NCI-H526 (cell line): Measurements from ENCODE around the gene CDK5.

Experiments
- DNase-seq, 2 experiments: peaks; one replicate each; lab custom pipeline; 2025; lab: John Stamatoyannopoulos, UW

CDK5 gene

DNA sequence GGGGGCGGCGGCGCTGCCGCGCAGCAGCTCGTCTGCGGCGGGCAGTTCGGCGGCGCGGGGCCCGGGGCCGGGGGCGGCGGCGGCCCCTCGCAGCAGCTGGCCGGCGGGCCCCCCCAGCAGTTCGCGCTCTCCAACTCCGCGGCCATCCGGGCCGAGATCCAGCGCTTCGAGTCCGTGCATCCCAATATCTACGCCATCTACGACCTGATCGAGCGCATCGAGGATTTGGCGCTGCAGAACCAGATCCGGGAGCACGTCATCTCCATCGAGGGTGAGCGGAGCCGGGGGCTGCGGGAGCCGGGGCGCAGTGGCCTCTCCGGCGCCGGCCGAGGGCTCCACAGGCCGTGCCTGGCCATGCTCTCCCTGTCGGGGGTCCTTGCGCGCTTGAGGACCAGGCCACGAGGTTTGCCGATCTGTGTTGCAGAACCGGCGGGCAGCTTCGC lies 29.1 kb upstream of the CDK5 start:
- peak in 1 of 2 experiments; percentile 69 for DNase-seq

DNA sequence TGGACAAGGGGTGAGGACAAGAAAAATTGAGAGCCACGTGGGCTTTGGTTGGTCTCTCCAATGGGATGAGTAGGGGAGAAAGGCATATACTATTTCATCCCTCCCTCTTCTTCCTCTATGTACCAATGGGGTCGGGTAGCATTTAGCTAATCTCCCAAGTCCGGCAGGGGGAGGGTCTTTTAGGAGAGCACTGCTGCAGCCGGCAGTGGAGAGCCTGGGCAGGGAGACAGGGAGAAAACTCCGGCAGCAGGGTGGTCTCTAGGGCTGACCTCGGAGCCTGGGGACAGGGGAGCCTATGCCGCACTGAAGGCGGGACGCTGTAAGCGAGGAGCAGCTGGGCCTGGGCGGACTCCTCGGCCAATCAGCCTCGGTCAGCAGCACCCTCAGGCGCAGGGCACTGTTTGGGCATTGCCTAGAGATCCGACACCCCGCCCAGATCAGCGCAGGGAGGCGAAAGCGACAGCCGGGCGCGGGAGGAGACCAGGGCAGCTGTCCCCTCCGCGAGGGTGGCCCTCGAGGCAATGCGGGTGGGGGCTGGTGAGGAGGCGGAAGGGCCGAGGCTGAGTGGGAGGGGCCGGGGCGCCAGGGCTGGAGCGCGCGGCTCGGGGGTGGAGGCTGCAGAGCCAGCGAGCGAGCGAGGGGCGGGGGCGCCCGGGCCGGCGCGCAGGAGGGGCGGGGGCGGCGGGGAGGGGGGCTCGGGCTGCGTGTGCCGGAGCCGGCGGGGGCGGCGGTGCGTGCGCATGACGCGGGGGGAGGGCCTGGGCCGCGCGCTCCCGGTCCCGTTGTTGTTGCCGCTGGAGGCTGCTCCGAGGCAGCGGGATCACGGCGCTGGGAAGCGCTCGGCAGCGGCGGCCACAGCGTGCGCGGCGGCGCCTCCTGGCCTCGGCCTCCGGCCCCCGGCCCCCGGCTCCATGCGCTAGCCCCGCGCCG lies 28.3 kb upstream of the CDK5 start, which contains the start of gene AGAP3:
TSS of gene AGAP3 (plus strand) at position 785 of the 930 bp plus-strand sequence. CDS start 267 bp downstream, outside the sequence.
- DNase-seq: peak; percentile 68 to 93

DNA sequence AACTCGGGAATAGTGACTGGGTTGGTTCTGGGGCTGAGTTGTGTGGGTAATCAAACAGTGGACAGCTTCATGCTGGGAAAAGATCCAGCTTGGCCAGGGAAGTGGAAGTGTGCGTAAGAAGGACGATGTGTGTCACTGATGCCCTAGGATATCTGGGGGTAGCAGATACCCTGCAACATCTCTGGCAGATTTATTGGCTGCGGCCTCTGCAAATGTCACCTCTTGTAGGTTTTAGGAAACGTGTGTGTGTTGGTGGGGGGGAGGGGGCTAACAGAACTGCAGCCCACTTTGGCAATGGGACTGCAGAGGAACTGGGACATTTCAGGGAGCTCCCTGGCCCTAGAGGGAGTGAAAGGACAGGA lies 27.6 kb upstream of the CDK5 start:
- DNase-seq: no peak

DNA sequence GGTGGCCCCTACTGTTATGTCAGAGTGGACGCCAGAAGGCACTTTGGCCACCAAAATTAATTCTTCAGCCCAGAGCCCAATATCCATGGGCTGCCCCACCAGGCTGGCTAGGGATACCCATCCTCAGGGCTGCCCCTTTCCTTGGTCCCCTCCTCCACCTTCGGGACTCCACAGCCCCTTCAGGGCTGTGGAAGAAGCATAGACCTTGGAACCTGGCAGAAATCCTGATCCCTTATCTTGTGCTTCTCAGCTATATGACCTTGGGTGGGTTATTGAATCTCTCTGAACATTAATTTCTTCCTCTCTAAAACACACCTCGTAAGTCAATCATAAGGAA lies 26.1 kb upstream of the CDK5 start:
- no peak for DNase-seq

DNA sequence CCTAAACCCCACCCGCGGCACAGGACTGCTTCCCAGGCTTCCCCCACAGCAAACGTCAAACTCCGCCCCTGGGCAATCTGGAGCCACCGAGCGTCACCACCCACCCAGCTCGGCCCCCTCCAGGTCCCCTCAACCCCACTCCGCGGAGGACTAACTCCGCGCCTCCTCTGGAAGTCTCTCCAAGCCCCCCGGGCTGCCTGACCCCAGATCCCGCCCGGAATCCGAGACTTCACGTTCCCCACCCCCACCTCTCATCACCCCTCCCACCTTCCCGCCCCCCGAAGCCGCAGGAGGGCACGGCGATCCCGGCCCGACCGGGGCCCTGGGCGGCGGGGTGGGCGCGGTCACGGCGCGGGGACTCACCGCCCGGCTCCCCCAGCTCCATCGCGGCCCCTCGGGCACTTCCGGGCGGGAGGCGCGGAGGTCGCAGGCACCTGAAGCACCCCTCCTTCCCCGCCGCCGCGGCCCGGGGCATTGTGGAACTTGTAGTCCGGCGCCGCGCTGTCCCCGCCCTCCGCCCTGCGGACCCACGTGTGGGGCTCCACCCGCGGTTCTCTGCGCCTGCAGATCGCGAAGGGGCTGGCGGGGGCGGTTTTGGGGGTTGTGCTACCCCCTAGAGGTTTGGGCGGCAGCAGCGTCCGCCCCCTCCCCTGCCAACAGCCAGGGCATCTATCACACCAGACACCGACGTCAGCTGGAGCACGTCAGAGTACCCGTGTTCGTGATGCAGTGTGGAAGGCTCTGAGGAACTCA lies 25.6 kb upstream of the CDK5 start, which contains the start of gene TMUB1:
TSS of gene TMUB1 (minus strand) at position 423 of the 753 bp plus-strand sequence. CDS start 930 bp downstream, outside the sequence.
- DNase-seq: peak; percentile 25 to 92

DNA sequence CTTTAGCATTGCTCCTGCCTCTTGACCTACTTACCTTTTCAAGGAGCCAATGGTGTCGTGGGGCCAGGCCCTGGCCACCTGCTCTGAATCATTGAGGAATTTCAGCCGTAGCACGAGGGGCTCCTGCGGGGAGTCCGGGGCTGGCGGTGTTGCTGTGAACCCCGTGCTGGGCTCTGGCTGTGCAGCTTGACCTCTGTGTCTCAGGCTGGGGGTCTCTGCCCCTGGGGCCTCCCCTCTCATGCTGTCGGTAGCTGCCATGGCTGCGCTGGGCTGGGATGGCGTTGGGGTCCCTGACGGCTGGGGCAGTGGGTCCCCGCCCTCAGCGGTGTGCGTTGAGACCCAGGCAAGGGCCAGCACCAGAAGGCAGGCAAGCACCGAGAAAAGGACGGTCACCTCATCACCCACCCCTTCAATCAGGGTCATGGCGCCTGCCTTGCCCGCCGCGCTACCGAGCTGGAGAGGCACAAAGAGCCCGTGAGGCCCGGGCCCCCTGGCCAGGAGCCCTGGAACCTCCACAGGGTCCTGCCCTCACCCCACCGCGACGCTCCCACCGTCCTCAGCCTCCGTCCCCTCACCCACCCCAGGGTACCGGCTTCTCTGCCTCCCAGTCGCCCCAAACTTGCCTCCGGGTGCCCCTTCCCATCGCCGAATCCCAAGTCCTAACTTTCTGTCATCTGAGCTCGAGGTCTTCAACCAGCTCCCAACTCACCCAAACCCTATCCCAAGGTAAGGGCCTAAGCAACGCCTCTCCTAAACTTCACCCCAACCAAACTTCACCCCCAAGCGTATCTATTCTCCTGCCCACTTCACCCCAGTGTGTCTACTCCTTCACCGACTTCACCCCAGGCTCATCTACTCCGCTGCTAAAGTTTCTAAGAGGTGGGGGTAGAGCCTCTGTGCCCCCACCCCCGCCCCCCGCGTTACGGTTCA lies 24.7 kb upstream of the CDK5 start:
- peak in 1 of 2 experiments; percentile 46 for DNase-seq

DNA sequence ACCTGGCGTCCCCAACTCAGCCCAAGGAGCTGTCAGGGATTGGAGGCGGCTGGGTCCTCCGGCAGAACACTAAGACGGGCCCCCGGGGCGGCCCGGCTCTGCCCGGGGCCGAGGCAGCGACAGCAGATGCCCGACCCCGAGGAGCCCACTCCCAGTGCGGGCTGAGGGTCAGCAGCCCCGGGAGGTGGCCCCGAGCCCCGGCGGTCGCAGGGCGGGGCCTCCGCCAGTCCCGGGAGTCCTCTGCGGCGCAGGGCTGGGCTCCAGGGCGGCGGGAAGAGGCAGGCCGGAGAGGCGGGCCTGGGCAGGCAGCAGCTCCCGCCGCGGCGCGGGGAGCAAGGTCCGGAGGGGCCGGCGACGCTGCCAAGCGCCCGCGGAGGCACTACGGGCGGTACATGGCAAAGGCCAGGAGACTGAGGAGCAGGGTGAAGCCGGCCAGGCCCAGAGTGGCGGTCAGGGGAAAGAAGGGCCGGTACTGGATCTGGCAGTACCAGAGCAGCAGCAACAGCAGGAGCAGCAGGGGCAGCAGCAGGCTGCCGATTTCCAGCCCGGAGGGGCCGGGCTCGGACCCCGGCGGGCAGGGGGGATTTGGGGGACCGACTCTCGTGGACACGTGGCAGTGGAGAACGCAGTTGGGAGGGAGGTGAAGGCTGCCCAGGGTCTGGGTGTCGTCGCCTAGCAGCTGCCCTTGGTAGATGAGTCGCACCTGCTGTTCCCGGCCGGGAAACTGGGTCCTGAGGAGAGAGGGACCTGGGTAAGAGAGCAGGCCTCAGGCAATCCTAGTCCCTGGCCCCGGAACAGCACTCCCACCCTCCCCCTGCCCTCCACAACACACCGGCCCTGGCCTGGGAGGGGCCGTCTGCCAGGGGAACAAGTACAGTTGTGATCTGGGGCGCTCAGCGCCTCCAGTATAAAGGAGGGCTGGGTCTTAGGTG lies 23.7 kb upstream of the CDK5 start:
- DNase-seq: peak; percentile 48 to 76

DNA sequence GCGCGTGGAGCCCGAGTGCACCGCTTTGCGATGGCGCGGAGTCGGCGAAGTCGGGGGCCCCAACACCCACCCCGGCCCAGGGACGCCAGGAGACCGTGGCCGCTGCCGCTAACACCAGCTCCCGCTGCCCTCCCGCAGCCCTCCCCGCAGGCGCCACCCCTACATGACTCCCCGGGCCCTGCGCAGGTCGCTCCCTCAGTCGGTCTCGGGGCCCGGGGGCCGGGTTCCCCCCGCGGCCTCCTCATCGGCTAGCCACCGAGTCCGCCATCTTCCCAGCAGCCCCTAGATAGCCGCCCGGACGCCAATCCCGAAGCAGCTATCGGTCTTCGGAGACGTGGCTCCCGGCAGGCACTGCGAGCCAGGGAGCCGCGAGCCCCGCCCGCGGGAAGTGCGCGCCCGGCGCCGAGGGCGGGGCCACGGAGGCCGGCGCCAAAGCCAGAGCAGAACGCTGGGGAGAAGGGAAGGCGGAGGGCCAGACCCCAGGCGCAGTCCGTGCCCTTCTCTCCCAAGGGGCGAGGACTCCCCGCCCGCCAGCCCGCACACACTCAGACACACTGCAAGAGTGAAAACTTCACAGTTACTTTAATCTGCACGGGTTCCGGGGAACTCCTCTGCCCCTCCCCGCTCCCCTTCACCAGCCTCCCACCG lies 22.9 kb upstream of the CDK5 start, which contains the start of gene FASTK:
TSS of gene FASTK (minus strand) at position 288 of the 648 bp plus-strand sequence. CDS start at position 245, 43 bp downstream.
- peak; percentile 79 to 98 for DNase-seq

DNA sequence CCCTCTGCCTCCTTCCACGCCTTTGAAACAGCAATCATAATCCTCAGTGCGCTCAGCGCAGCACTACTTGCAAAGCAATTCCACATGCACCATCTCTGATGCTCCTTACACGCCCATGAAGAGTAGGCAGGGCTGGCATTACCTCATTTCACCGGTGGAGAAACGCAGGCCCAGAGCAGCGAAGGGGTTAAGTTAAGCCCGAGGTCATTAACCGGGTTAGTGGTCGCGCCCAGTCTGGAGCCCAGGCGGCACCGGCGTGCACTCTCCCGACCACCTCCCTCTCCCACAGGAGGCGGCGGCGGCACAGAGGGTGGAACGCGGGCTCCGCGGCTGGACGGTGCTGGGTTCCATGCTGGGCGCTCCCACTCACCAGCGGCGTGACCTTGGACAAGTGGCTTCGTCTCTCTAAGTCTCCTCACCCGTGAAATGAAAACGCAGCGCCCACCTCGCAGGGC lies 22.4 kb upstream of the CDK5 start:
- DNase-seq: peak in 1 of 2 experiments; percentile 41

DNA sequence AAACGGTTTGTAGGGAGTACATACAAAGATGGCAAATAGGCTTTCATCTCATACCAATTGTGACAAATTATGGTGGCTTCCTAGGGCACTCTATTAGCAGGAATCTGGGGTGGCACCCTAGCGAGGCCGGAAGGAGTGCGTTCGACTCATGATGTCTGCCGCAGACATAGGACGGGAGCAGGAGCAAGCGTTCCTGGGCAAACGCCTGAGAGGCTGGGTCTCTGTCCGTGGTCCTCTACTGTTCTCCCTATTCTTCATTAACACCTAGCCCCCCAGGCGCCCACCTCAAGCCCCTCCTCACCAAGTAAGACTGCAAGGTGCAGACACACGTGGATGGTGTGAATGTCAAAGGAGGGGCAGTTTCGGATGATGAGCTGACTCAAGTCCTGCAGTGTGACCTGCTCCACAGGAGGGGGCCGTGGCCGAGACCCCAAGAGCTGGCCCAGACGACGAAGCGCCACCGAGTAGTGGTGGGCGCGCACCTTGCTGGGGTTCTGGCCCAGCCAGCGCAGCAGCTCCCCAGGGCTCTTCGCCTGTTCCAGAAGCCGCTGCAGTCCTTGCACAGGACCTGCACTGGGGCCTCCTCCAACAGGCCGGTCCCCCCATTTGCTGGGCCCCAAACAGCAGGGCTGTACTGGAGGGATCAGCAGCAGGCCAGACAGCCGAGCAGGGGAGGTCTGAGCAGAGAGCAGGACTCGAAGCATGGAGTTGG lies 21.7 kb upstream of the CDK5 start:
- no peak for DNase-seq

DNA sequence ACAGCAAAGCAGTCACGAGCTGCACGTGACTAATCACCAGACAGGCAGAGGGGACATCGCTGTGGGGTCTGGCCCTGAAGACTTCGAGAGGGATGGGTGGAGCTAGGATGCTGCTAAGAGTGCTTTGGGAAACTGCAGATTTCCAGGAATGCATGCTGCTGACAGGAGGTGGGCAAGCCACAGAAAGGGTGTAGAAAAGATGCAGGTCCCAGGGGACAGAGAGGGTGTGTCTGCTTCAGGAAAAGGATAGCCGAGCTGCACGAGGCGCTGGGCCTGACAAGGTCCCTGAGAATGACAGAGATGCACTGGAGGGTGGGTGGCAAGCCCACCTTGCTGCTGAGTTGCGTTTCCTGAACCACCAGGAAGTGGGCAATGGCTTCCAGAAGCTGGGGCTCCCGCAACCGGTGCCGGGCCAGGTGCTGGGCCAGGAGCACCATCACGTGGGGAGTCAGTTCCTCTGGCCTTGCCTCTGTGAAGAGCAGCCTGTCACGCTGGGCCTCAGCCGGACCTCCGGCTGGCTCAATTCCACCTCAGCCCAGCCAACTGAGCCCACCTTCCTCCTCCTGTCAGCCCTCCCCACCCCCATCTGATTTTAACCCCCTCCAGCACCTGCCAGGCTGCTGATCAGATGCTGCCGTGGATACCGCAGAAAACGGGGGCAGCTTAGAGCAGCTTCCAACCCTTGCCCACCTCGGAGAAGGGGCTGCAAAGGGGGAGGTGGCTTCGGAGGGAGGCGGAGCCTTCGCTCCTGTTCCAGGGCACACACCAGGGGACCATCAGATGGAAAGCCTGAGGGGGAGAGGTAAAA lies 20.7 kb upstream of the CDK5 start:
- DNase-seq: peak in 1 of 2 experiments; percentile 51

DNA sequence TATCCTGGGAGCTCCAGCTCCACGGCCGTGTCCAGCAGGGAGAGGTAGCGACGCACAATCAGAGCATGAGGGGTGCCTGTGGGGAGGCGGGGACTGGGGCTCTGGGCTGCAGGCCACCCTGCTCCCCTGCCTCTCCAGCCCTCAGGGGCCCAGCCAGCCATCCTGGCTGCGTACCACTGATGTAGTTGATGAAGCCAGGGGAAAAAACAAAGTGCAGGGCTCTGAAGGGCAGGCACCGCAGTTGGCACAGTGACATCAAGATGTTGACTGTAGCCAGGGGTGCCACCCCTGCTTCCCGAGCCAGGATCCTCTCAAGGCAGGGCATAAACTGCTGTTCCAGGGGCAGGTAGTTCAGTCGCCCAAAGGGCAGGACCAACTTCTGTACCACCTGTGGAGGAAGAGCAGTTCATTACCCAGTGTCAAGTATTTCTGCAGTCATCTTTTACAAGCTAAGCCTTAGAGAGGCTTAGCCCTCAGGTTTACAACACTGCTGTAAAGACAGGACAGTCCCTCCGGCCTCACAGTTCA lies 20.1 kb upstream of the CDK5 start:
- no peak for DNase-seq

DNA sequence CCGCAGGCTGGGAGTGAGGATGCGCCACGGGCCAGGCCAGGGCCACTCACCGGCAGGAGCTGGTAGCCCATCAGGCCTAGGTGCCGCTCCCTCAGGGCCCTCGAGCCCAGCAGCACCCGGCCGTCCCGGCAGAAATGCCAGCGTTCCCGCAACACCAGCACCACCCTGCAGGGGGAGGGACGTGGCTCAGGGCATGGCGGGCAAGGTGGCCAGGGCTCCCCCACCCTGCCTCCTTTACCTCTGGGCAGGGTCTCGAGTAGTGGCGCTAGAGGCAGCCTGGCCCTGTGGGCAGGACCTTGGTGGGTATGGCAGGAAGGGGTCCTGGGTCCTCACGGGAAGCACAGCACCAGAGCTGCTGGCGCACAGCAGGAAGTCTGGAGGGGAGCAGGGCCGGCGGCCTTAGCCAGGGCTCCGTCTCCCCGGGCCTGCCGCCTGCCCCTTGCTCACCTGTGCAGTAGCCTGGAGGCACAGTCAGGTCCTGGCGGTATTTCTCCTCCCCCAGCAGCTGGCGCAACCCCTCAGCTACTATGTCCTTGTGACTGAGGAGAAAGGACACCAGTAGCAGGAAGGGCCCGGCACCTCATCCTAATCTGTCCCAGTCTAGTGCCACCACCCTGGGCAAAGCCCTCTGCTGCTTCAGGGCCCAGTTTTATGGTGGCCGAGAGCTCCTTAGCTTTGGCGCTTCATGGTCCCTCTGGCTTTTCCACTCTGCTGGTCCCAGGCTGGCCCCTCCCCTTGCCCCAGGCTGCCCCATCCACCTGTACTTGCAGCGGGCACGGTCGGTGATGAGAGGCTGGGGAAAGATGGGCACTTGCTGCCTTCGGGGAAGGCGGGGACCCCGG lies 19.4 kb upstream of the CDK5 start:
- DNase-seq: peak in 1 of 2 experiments; percentile 68

DNA sequence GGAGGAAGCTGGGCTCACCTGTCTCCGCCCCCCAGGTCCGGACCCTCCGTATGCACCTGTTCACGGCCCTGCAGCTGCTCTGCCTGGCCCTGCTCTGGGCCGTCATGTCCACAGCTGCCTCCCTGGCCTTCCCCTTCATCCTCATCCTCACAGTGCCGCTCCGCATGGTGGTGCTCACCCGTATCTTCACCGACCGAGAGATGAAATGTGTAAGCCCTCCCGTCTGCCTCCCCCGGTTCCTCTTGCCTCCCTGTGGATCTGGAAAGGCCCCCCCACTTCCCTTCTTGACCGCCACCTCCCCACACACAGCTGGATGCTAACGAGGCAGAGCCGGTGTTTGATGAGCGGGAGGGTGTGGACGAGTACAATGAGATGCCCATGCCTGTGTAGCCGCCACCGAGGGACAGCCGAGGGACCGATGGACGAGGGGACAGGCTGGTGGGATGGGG lies 18.3 kb upstream of the CDK5 start:
- no peak for DNase-seq

DNA sequence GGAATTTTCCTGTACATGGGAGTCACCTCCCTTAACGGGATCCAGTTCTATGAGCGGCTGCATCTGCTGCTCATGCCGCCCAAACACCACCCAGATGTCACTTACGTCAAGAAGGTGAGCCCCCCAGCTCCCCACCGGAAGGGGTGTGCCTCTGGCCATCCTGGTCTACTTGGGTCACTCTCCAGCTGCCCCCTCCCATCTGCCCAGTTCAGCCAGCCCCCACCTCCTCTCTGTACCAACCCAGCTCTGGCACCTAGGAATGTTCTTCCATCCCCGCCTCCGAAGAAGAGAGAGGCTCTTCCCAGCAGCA lies 17.9 kb upstream of the CDK5 start:
- DNase-seq: no peak

DNA sequence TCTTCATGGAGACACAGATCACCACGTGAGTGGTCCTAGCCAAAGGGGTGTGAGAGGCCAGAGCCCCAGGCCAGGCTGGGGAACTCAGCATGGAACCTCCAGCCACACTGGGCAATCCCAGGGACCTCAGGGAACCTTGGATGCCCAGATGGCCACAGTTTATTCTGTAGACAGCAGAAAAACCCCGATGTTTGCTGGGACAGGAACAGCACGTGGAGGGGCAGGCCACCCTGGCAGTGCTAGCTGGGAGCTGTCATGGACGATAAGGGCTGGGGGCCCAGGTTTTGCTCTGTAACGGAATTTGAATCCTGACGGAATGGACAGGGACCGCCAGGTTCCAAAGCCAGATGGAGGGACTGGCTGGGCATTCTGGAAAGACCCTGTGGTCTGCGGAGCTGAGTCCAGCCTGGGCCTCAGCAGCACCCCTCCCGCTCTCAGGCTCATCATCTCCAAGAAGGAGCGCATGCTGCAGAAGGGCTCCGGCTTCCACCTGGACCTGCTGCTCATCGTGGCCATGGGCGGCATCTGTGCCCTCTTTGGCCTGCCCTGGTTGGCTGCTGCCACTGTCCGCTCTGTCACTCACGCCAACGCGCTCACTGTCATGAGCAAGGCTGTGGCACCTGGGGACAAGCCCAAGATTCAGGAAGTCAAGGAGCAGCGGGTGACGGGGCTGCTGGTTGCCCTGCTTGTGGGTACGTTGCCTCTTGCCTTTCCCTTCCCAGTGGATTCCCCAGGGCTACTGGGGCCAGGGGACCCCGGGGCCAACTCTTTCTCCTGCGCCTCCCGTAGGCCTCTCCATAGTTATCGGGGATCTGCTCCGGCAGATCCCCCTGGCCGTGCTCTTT lies 17.3 kb upstream of the CDK5 start:
- no peak for DNase-seq
